ENCODE measurements around the gene CFAP47. TPM values are rescaled to one million over a fixed set of nuclear protein-coding genes. Genes with fewer than 3 reads are reported as not detected.
"Not testable (repeated sequence)": the region's sequence is repeated elsewhere in the genome, so short reads cannot be mapped to it uniquely, and the experiment has no call there.

Gene CFAP47
- total RNA-seq, 4 donors from 2014 or later, result not detected

DNA sequence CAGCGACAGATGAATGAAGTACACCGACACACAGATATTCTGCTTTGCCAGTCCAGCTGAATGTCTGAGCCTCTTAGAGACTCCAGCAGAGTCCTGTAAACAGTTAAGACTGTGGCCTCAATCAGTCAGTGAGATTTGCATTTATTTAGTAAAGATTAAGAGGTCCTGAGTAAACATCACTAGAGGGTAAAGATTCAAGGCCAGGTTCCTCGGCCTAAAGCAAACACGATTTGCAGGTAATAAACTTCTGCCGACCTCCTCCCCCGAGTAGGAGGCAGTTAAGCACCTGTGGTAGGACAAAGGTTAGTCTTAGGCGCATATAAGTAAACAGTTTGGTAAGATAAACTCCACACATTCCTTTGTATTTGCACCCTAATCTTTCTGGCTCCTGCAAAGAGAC lies 99.6 kb downstream of the CFAP47 start:
- no peaks in the 10 kb centered on the region for H3K36me3 ChIP-seq
- H3K9me3 ChIP-seq, result no peaks in the 10 kb centered on the region
- TF ChIP-seq POLR2A (IDR thresholded peaks at IDR 0.05), result no peak
- no peak for TF ChIP-seq CTCF (IDR thresholded peaks at IDR 0.05)
- DNase-seq, result no peak
- no peak overlapping the region for H3K4me3 ChIP-seq
- H3K27ac ChIP-seq, result no peak overlapping the region
- H3K4me1 ChIP-seq, result no peaks in the 10 kb centered on the region
- H3K27me3 ChIP-seq, result no peaks in the 10 kb centered on the region

DNA sequence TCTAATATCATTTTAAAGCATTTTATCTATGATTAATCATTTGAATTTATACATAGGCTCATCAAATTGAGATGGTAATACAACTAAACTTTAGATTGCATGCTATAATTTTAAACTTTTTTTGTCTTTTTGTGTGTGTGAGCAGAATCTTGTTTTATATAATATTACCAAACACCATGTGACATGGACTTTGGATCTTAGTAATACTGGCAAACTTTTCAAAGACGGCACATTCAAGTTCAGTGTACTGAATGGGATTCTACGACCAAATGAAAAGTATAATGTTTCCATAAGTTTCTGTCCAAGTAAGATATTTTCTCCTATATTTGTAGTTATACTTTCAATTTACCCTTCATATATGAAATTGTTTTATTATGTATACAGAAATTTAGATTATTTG lies 116.0 kb downstream of the CFAP47 start:
- no peaks in the 10 kb centered on the region for H3K36me3 ChIP-seq
- H3K27ac ChIP-seq, result no peak overlapping the region
- H3K27me3 ChIP-seq, result no peaks in the 10 kb centered on the region
- no peaks in the 10 kb centered on the region for H3K4me1 ChIP-seq
- H3K9me3 ChIP-seq, result no peaks in the 10 kb centered on the region
- H3K4me3 ChIP-seq, result no peak overlapping the region
- DNase-seq, result no peak
- TF ChIP-seq POLR2A (IDR thresholded peaks at IDR 0.05) (no peak), CTCF (IDR thresholded peaks at IDR 0.05) (no peak)

DNA sequence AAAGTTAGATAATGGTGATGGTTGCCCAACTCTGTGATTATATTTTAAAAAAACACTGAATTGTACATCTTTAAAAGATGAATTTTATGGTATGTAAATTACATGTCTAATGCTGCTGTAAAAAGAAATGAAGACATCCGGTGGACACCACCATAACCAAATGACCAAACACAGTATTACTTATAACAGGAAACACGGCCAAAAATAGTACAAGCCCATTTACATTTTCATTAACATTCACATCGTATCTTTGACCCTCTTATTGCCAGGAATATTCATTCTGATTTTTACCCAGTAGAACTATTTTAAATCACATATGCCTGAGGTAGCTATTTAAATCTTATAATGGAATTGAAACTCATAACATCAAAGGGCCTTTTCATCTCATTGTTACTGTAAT lies 143.2 kb downstream of the CFAP47 start:
- H3K27me3 ChIP-seq, result no peaks in the 10 kb centered on the region
- H3K4me3 ChIP-seq, result no peak overlapping the region
- no peaks in the 10 kb centered on the region for H3K36me3 ChIP-seq
- H3K27ac ChIP-seq, result no peak overlapping the region
- no peaks in the 10 kb centered on the region for H3K9me3 ChIP-seq
- TF ChIP-seq CTCF (IDR thresholded peaks at IDR 0.05), result no peak
- no peak for TF ChIP-seq POLR2A (IDR thresholded peaks at IDR 0.05)
- no peak for DNase-seq
- no peaks in the 10 kb centered on the region for H3K4me1 ChIP-seq

DNA sequence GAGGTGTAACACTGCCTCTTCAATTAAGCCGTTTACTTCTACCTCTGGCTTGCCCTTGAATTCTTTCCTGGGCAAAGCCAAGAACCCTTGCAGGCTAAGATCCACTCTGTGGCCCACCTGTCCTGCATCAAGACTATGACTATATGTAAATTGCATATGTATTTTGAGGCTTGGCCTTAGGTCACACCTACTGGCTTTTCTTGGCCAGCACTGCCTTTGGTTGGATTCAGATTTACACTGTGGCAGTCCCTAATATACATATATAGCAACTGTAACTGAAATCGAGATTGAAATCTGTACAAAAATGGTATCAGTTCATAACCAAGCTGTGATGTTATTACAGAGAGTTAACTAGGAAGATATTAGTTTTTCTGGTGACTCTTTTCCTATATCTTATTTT lies 151.5 kb downstream of the CFAP47 start:
- DNase-seq, result no peak
- H3K27me3 ChIP-seq, result no peaks in the 10 kb centered on the region
- no peaks in the 10 kb centered on the region for H3K4me1 ChIP-seq
- no peak overlapping the region for H3K27ac ChIP-seq
- H3K9me3 ChIP-seq, result no peaks in the 10 kb centered on the region
- no peak overlapping the region for H3K4me3 ChIP-seq
- TF ChIP-seq CTCF (IDR thresholded peaks at IDR 0.05) (no peak), POLR2A (IDR thresholded peaks at IDR 0.05) (no peak)
- H3K36me3 ChIP-seq, result no peaks in the 10 kb centered on the region

DNA sequence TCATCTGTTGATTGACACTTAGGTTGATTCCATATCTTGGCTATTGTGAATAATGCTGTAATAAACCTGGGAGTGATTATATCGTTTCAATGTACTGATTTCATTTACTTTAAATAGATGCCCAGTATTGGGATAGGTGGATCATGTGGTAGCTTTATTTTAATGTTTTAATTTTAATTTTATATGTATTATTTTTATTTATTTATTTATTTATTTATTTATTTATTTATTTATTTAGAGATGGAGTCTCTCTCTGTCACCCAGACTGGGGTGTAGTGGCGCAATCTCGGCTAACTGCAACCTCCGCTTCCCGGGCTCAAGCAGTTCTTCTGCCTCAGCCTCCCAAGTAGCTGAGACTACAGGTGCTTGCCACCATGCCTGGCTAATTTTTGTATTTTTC lies 155.5 kb downstream of the CFAP47 start:
- not testable (repeated sequence) for H3K9me3 ChIP-seq

DNA sequence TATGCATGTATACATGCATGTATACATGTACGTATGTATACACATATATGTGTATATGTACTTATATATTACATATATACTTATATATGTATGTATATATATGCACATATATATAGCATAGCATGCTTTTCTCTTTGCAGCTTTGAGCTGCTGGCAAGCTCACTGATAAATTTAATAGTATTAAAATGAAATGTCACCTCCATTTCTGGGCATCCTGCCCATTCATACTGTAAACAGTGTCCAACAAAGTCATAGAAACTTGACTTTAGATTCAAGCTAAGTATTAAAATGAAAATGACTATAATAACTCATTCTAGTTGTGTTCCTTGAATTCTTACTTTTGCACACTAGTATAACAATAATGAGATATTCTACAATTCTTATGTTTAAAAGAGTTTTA lies 163.7 kb downstream of the CFAP47 start:
- no peak overlapping the region for H3K27ac ChIP-seq
- no peaks in the 10 kb centered on the region for H3K36me3 ChIP-seq
- H3K27me3 ChIP-seq, result no peaks in the 10 kb centered on the region
- no peak for DNase-seq
- TF ChIP-seq POLR2A (IDR thresholded peaks at IDR 0.05) (no peak), CTCF (IDR thresholded peaks at IDR 0.05) (no peak)
- H3K4me3 ChIP-seq, result no peak overlapping the region
- no peaks in the 10 kb centered on the region for H3K9me3 ChIP-seq
- H3K4me1 ChIP-seq, result no peaks in the 10 kb centered on the region

More for the DNA sequence above, 155.5 kb downstream of the CFAP47 start:
- not testable (repeated sequence) for H3K27me3 ChIP-seq, H3K4me1 ChIP-seq, DNase-seq, H3K27ac ChIP-seq, H3K36me3 ChIP-seq, H3K4me3 ChIP-seq

Measured in Peyer's patch (tissue), 4 donors.